Activated naive CD4-positive, alpha-beta T cell treated with anti-CD3 and anti-CD28 coated beads, Interleukin-2, amount 10 ng/mL, durations not matched to agents 7 days and 5 days (primary cell): ENCODE measurements around the gene SLC2A8.

ENCODE experiments used
- CTCF ChIA-PET: fragments of 350-600 bp; sonication (Branson Sonifier 250); formaldehyde crosslinking; loops from one replicate; lab custom pipeline; 2021; ENCODE audit warnings: antibody characterized with exemption; lab: Charles Lee
- DNase-seq: peaks from one replicate; pipeline ENCODE4 v3.0.0-alpha.2; 2020
- H3K27ac Mint-ChIP-seq: one replicate; pipeline ENCODE4 v1.8.0; 2021; ENCODE audit warnings: mild to moderate bottlenecking, moderate library complexity, mixed read lengths
- H3K27me3 Mint-ChIP-seq: one replicate; pipeline ENCODE4 v1.8.0; 2021; ENCODE audit warnings: mild to moderate bottlenecking, mixed read lengths
- H3K36me3 Mint-ChIP-seq: one replicate; pipeline ENCODE4 v1.8.0; 2021; ENCODE audit warnings: mixed read lengths
- H3K4me1 Mint-ChIP-seq: one replicate; pipeline ENCODE4 v1.8.0; 2021; ENCODE audit warnings: mixed read lengths
- H3K4me3 Mint-ChIP-seq: one replicate; pipeline ENCODE4 v1.8.0; 2021; ENCODE audit warnings: mild to moderate bottlenecking, moderate library complexity, mixed read lengths
- H3K9me3 Mint-ChIP-seq: one replicate; pipeline ENCODE4 v1.8.0; 2021; ENCODE audit warnings: mixed read lengths

Gene SLC2A8

GRCh38 chr9:127422133-127422782 lies 25.3 kb downstream of the SLC2A8 start:
- H3K4me3 Mint-ChIP-seq: no peak overlapping the region
- peaks cover 10% of the 10 kb centered on the region for H3K27me3 Mint-ChIP-seq
- peaks cover 6% of the 10 kb centered on the region for H3K36me3 Mint-ChIP-seq
- CTCF ChIA-PET: no interaction called here
- no peak overlapping the region for H3K27ac Mint-ChIP-seq
- peaks cover 52% of the 10 kb centered on the region for H3K4me1 Mint-ChIP-seq
- no peak for DNase-seq
- H3K9me3 Mint-ChIP-seq: no peaks in the 10 kb centered on the region

- H3K27me3 Mint-ChIP-seq: peaks cover 4% of the 10 kb centered on the region
- H3K4me3 Mint-ChIP-seq: peak overlapping the region; percentile 98
- CTCF ChIA-PET: no interaction called here
- H3K4me1 Mint-ChIP-seq: peaks cover 55% of the 10 kb centered on the region
- H3K36me3 Mint-ChIP-seq: peaks cover 6% of the 10 kb centered on the region
- no peak for DNase-seq
- no peak overlapping the region for H3K27ac Mint-ChIP-seq
- H3K9me3 Mint-ChIP-seq: no peaks in the 10 kb centered on the region
These were observed 25.8 kb downstream of the SLC2A8 start for GRCh38 chr9:127422787-127423186.

GRCh38 chr9:127423476-127423933 lies 26.5 kb downstream of the SLC2A8 start:
- no peak for DNase-seq
- Mint-ChIP-seq H3K36me3 (peaks cover 10% of the 10 kb centered on the region), H3K4me3 (peak overlapping the region; percentile 98), H3K9me3 (no peaks in the 10 kb centered on the region), H3K27ac (peak overlapping the region; percentile 87), H3K27me3 (no peaks in the 10 kb centered on the region), H3K4me1 (peaks cover 57% of the 10 kb centered on the region)
- CTCF ChIA-PET: interaction anchor here (0.9 kb wide), 1 partner anchor 28 kb away, joined by 3 read pairs; the partner anchor contains the start of genes LRSAM1 and RPL12

GRCh38 chr9:127423934-127424675 lies 27.1 kb downstream of the SLC2A8 start, which contains the start of gene ZNF79:
ZNF79 (plus strand) TSS chr9:127424382; CDS start chr9:127424788, 406 bp downstream.
- Mint-ChIP-seq H3K27me3 (no peaks in the 10 kb centered on the region), H3K36me3 (peaks cover 15% of the 10 kb centered on the region), H3K9me3 (no peaks in the 10 kb centered on the region), H3K27ac (peak within 1 kb of the TSS; percentile 87), H3K4me3 (peak within 1 kb of the TSS; percentile 98), H3K4me1 (peaks cover 52% of the 10 kb centered on the region)
- peak; percentile 95 for DNase-seq
- CTCF ChIA-PET: interaction anchor here (0.9 kb wide), 2 partner anchors 27 to 209 kb away, joined by 3 to 4 read pairs; partner anchors contain the start of genes LRSAM1 and RPL12

GRCh38 chr9:127424676-127424999 lies 27.7 kb downstream of the SLC2A8 start:
- peak; percentile 59 for DNase-seq
- no peaks in the 10 kb centered on the region for H3K9me3 Mint-ChIP-seq
- peaks cover 52% of the 10 kb centered on the region for H3K4me1 Mint-ChIP-seq
- peak overlapping the region; percentile 87 for H3K27ac Mint-ChIP-seq
- peaks cover 15% of the 10 kb centered on the region for H3K36me3 Mint-ChIP-seq
- CTCF ChIA-PET: interaction anchor here (0.9 kb wide), 2 partner anchors 27 to 209 kb away, joined by 3 to 4 read pairs; partner anchors contain the start of genes LRSAM1 and RPL12
- peak overlapping the region; percentile 98 for H3K4me3 Mint-ChIP-seq
- H3K27me3 Mint-ChIP-seq: no peaks in the 10 kb centered on the region

- H3K36me3 Mint-ChIP-seq: peaks cover 29% of the 10 kb centered on the region
- H3K27ac Mint-ChIP-seq: peak overlapping the region; percentile 82
- no peaks in the 10 kb centered on the region for H3K9me3 Mint-ChIP-seq
- CTCF ChIA-PET: no interaction called here
- no peaks in the 10 kb centered on the region for H3K27me3 Mint-ChIP-seq
- peak; percentile 28 for DNase-seq
- peaks cover 52% of the 10 kb centered on the region for H3K4me1 Mint-ChIP-seq
- peak overlapping the region; percentile 35 for H3K4me3 Mint-ChIP-seq
These were observed 29.8 kb downstream of the SLC2A8 start for GRCh38 chr9:127426756-127427155.

- DNase-seq: no peak
- Mint-ChIP-seq H3K36me3 (peaks cover 32% of the 10 kb centered on the region), H3K9me3 (no peaks in the 10 kb centered on the region), H3K4me3 (no peak overlapping the region), H3K27me3 (no peaks in the 10 kb centered on the region), H3K27ac (no peak overlapping the region), H3K4me1 (peaks cover 45% of the 10 kb centered on the region)
- CTCF ChIA-PET: no interaction called here
These were observed 31.4 kb downstream of the SLC2A8 start for GRCh38 chr9:127428348-127428747.

GRCh38 chr9:127430415-127430814 lies 33.4 kb downstream of the SLC2A8 start:
- Mint-ChIP-seq H3K36me3 (peaks cover 42% of the 10 kb centered on the region), H3K4me3 (no peak overlapping the region), H3K4me1 (peaks cover 27% of the 10 kb centered on the region), H3K27me3 (no peaks in the 10 kb centered on the region), H3K27ac (no peak overlapping the region), H3K9me3 (no peaks in the 10 kb centered on the region)
- CTCF ChIA-PET: interaction anchor here (0.8 kb wide), 1 partner anchor 10 kb away, joined by 3 read pairs; no protein-coding TSS in a partner anchor
- DNase-seq: no peak

GRCh38 chr9:127437497-127438264 lies 40.7 kb downstream of the SLC2A8 start:
- peaks cover 8% of the 10 kb centered on the region for H3K9me3 Mint-ChIP-seq
- CTCF ChIA-PET: interaction anchor here (1.2 kb wide), 1 partner anchor 17 kb away, joined by 3 read pairs; no protein-coding TSS in a partner anchor
- H3K36me3 Mint-ChIP-seq: peaks cover 71% of the 10 kb centered on the region
- H3K4me1 Mint-ChIP-seq: peaks cover 2% of the 10 kb centered on the region
- no peak overlapping the region for H3K27ac Mint-ChIP-seq
- no peaks in the 10 kb centered on the region for H3K27me3 Mint-ChIP-seq
- DNase-seq: no peak
- H3K4me3 Mint-ChIP-seq: no peak overlapping the region

GRCh38 chr9:127438394-127438793 lies 41.4 kb downstream of the SLC2A8 start:
- Mint-ChIP-seq H3K27ac (no peak overlapping the region), H3K4me3 (no peak overlapping the region)

GRCh38 chr9:127444283-127444920 lies 47.4 kb downstream of the SLC2A8 start:
- H3K36me3 Mint-ChIP-seq: peaks cover 90% of the 10 kb centered on the region
- no peaks in the 10 kb centered on the region for H3K27me3 Mint-ChIP-seq
- no peak for DNase-seq
- peaks cover 40% of the 10 kb centered on the region for H3K9me3 Mint-ChIP-seq
- H3K27ac Mint-ChIP-seq: no peak overlapping the region
- H3K4me1 Mint-ChIP-seq: peaks cover 21% of the 10 kb centered on the region
- no peak overlapping the region for H3K4me3 Mint-ChIP-seq
- CTCF ChIA-PET: no interaction called here

More at GRCh38 chr9:127438394-127438793, 41.4 kb downstream of the SLC2A8 start:
- peaks cover 72% of the 10 kb centered on the region for H3K36me3 Mint-ChIP-seq
- DNase-seq: no peak
- CTCF ChIA-PET: no interaction called here
- H3K4me1 Mint-ChIP-seq: peaks cover 2% of the 10 kb centered on the region
- no peaks in the 10 kb centered on the region for H3K27me3 Mint-ChIP-seq
- H3K9me3 Mint-ChIP-seq: peaks cover 13% of the 10 kb centered on the region

- no peak for DNase-seq
- peaks cover 93% of the 10 kb centered on the region for H3K36me3 Mint-ChIP-seq
- no peaks in the 10 kb centered on the region for H3K27me3 Mint-ChIP-seq
- H3K27ac Mint-ChIP-seq: peak overlapping the region; percentile 51
- H3K9me3 Mint-ChIP-seq: peaks cover 40% of the 10 kb centered on the region
- CTCF ChIA-PET: interaction anchor here (1.1 kb wide), 1 partner anchor 10 kb away, joined by 3 read pairs; no protein-coding TSS in a partner anchor
- no peak overlapping the region for H3K4me3 Mint-ChIP-seq
- H3K4me1 Mint-ChIP-seq: peaks cover 29% of the 10 kb centered on the region
These were observed 48.2 kb downstream of the SLC2A8 start for GRCh38 chr9:127444921-127445850.
